GM15510 (cell line): Measurements from ENCODE around the gene S100A12.

Experiments
- POLR2A ChIP-seq: IDR thresholded peaks from 3 replicates; pipeline ENCODE4 v1.6.1; 2011; ENCODE audit warnings: borderline replicate concordance; ENCODE audit not compliant: insufficient read length; ENCODE audit errors: extremely low read depth

Gene S100A12

GRCh38 chr1:153375511-153375910 is at the start of gene S100A12:
S100A12 (minus strand) TSS chr1:153375621; CDS start chr1:153374592, 1,029 bp downstream.
- TF ChIP-seq POLR2A = no peak

GRCh38 chr1:153422450-153423068 is 47.1 kb upstream of the S100A12 start:
- TF ChIP-seq POLR2A = no peak

- TF ChIP-seq POLR2A = no peak
Measured at GRCh38 chr1:153420306-153420705, 44.9 kb upstream of the S100A12 start.

GRCh38 chr1:153417136-153417888 is 41.9 kb upstream of the S100A12 start:
- TF ChIP-seq POLR2A = no peak

GRCh38 chr1:153415850-153416570 is 40.6 kb upstream of the S100A12 start, which contains the start of gene S100A7A:
S100A7A (plus strand) TSS chr1:153416520; CDS start chr1:153418083, 1,563 bp downstream.
- TF ChIP-seq POLR2A = no peak

GRCh38 chr1:153404768-153405167 is 29.3 kb upstream of the S100A12 start:
- TF ChIP-seq POLR2A = no peak

- no peak for TF ChIP-seq POLR2A
Measured at GRCh38 chr1:153404086-153404635, 28.7 kb upstream of the S100A12 start.

- no peak for TF ChIP-seq POLR2A
Measured at GRCh38 chr1:153403421-153404085, 28.1 kb upstream of the S100A12 start.

GRCh38 chr1:153402226-153402625 is 26.8 kb upstream of the S100A12 start:
- no peak for TF ChIP-seq POLR2A

- TF ChIP-seq POLR2A = no peak
Measured at GRCh38 chr1:153401461-153401860, 26.0 kb upstream of the S100A12 start.

GRCh38 chr1:153400244-153400643 is 24.8 kb upstream of the S100A12 start:
- TF ChIP-seq POLR2A = no peak

- TF ChIP-seq POLR2A = no peak
Measured at GRCh38 chr1:153399401-153400055, 24.1 kb upstream of the S100A12 start.

- TF ChIP-seq POLR2A = no peak
Measured at GRCh38 chr1:153397924-153398651, 22.7 kb upstream of the S100A12 start.
